ENCODE measurements around the gene NTRK2.

The NTRK2 gene

DNA sequence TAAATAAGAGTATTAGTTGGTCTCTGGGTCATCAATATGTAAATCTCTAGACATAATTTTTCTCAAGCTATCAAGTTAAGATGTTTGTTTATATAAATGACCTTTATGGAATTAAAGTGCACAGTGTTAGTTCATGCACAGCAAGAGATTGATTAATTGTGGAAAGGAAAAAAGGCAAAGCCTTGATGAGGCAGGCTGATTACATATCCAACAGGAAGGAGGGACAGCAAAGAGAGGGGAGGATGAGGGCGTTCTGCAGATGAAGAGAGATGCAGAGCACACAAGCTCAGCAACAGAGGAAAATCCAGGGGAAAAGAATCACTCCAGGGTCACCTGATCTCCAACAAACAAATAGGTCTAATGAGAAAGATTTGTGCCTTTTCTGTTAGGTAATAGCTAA is 16.5 kb downstream of the NTRK2 start:
- DNase-seq, result no peak

GRCh38 chr9:84688956-84689355 is 19.4 kb downstream of the NTRK2 start:
- DNase-seq, result no peak

DNA sequence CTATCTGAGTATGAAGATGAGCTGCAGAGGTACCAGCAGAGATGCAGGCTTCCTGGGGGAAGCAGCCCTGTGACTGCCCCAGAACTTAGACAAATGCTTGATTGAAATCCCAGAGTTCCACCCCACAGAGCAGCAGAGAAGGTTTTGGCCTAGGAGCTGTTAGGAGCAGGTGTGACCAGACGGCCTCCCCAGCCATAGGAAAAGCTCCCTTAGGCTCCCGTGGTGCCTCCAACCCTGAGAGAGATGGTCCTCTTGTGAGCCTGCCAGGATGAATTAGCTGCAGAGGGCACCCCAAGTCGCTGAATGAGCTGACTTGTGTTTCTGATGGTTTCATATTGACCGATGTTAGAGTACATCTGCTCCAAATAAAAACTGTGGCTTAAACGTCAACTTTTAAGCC is 22.1 kb downstream of the NTRK2 start:
- no peak for DNase-seq

DNA sequence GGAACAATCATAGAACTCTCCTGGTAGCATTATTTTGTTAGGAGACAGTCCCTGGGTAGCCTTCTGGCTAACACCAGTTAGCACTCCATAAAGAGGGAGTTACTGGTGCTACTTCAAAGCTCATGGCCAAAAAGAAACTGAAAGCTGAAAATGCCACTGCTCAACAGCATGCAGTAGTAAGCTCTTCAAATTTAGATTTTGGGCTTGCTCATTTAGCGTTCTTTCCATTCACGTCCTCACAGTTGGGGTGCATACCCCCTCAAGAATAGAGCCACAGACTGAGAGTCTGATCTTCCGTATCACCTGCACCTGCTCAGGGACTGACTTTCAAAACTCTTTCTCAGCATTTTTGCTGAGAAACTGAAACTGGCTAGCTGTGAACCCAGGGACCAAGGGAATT is 24.7 kb downstream of the NTRK2 start:
- DNase-seq, result no peak

GRCh38 chr9:84697042-84697441 is 27.5 kb downstream of the NTRK2 start:
- no peak for DNase-seq

GRCh38 chr9:84697509-84698114 is 28.1 kb downstream of the NTRK2 start:
- DNase-seq, result peak; percentile 93

GRCh38 chr9:84698323-84698722 is 28.8 kb downstream of the NTRK2 start:
- DNase-seq, result no peak

GRCh38 chr9:84699984-84700383 is 30.5 kb downstream of the NTRK2 start:
- no peak for DNase-seq

DNA sequence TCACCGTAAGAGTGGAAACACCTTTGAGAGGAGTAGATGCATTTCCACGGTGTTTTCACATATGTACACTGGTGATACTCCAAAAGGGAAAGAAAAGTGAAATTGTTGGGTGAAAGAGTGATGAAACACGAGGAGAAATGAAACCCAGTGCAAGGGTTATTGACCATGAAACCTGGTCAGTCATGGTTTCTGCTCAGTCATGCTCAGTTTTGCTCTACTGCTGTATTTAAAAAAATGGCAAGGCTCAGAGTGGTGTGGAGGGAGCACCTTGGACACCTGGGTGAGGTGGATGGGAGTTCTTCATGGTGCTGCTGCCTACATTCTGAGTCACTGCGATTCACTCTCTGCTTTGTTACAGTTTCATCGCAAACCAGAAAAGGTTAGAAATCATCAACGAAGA is 32.3 kb downstream of the NTRK2 start:
- no peak for DNase-seq

GRCh38 chr9:84702471-84702870 is 32.9 kb downstream of the NTRK2 start:
- no peak for DNase-seq

GRCh38 chr9:84703793-84704192 is 34.3 kb downstream of the NTRK2 start:
- DNase-seq, result no peak

- no peak for DNase-seq
Measured at GRCh38 chr9:84705128-84705527, 35.6 kb downstream of the NTRK2 start.

- no peak for DNase-seq
Measured at GRCh38 chr9:84708400-84708799, 38.9 kb downstream of the NTRK2 start.

DNA sequence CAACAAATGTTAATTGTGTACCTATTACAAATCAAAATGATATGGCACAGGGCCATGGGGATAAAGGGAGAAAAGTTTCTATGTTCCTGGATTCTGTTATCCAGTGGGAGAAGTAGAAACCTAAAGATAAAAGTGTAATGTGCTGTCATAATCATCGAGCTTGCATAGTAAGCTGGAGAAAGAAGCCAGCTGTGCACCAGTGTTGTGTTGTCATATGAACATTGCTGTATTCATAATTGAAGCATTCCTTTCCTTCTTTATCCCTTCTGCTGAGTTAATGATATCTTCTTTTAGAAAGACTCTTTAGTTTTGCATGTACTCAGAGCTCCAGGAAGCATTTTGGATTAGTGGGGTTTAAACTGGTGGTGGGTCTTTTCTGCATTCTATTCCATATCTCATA is 39.5 kb downstream of the NTRK2 start:
- no peak for DNase-seq

- DNase-seq, result no peak
Measured at GRCh38 chr9:84710701-84711397, 41.3 kb downstream of the NTRK2 start.

DNA sequence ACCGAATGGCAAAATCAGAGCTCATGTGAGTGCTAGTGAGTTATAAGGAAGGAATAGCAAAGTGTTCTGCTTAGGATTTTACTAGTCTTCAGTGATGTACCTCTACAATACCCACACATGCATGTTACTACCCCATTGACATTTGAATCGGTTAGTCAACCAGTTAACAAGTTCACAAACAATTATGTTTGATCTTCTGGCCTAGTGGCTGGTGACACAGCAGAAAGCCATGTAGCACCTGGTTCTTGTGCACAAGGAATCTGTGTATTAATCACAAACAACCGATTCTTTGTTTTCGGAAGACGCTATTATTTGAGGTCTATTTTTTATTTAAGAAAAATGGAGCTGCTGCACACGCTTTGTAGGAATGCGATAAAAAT is 41.9 kb downstream of the NTRK2 start:
- DNase-seq, result no peak

- DNase-seq, result no peak
Measured at GRCh38 chr9:84711936-84712335, 42.4 kb downstream of the NTRK2 start.

GRCh38 chr9:84716217-84716616 is 46.7 kb downstream of the NTRK2 start:
- no peak for DNase-seq

GRCh38 chr9:84718476-84718875 is 48.9 kb downstream of the NTRK2 start:
- no peak for DNase-seq

DNA sequence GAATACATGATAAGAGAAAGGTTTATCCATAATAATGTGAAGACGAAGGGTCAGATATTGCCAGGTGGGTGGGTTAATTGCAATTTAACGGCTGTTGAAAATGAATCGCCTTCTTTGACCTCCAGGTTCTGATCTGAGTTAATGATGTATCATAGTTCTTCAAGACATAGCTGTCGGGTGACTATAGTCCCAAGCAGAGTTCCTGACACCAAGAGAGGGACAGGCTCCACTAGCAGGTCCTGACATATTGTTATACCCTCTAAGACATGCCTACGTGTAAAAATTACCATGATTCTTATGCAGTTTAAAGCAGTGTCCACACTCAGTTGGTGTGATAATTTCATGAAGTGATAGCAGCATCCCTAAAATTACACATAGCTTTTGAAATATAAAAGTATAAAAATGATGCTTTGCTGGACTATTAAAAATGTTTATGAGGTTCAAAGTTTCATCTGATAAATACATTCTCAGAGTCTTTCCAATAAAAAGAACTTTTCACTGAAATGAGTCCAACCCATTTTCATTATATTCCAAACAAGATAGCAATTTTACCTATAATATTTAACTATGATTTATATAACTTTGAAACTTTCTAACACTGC is 53.0 kb downstream of the NTRK2 start:
- no peak for DNase-seq

DNA sequence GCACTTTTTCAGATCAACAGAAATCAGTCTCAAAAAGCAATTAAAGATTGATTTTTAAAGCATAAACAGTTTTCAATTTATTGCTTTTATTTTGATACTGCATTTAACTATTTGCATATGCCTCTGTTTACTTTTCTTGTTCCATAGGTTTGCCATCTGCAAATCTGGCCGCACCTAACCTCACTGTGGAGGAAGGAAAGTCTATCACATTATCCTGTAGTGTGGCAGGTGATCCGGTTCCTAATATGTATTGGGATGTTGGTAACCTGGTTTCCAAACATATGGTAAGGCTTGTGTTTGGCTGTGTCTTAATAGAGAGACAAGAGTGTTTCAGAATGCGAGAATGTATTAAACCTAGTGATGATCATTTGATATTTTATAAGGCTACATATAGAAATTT is 53.9 kb downstream of the NTRK2 start:
- DNase-seq, result no peak

DNA sequence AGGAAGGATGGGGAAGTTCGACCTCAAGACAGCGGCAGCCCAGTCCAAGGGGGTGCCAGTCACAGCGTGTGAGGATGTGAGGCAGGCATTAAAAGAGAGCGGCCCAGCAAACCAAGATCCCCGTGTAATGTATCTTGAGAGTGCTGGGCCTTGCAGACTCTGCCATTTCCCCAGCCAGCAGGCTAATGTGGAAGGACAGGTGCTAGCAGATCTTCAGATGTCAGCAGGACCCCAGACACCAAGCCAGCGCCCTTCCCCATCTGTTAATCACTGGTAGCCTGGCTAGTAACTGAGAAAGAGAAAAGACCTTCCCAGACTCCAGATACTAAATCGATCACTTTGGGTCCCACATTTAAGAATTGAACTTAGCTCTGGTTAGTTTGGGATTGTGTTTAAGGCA is 62.2 kb downstream of the NTRK2 start:
- DNase-seq, result no peak

- peak; percentile 79 for DNase-seq
Measured at GRCh38 chr9:84736081-84736480, 66.6 kb downstream of the NTRK2 start.

DNA sequence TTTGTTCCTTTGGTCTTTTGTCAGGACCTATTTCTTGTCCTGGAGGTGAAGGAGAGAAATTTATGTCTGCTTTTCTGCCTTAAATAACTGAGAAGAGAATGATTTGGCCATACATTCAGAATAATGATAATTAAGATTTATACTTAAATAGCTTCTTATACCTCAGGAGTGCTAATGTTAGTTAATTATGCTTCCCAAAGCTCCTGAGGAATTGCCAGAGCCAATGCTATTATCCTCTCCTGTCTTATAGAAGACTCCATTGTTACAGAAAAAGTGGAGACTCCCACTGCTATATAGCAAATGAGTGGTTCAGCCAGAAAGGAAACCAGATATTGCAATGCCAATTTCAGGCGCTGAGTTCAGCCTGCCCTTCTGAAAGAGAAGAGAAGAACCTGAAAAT is 67.0 kb downstream of the NTRK2 start:
- DNase-seq, result no peak

GRCh38 chr9:84738353-84738752 is 68.8 kb downstream of the NTRK2 start:
- no peak for DNase-seq
